GM12865 (cell line): ENCODE results near the gene HRH3.

Experiments used
- DNase-seq: peaks from one replicate; pipeline ENCODE4 v3.0.0; 2010; ENCODE audit warnings: low read depth
- H3K4me3 ChIP-seq: 2 replicates; pipeline ENCODE4 v1.5.1; 2011; ENCODE audit warnings: mild to moderate bottlenecking, low read depth, low read length, control low read depth
- TF ChIP-seq, protein P1 (sequence below): IDR thresholded peaks from 2 replicates; pipeline ENCODE4 v1.5.1; 2011; ENCODE audit warnings: low read length, control low read depth, low read depth, inconsistent platforms; ENCODE audit not compliant: insufficient read depth; ENCODE audit errors: missing control alignments

The HRH3 gene

DNA sequence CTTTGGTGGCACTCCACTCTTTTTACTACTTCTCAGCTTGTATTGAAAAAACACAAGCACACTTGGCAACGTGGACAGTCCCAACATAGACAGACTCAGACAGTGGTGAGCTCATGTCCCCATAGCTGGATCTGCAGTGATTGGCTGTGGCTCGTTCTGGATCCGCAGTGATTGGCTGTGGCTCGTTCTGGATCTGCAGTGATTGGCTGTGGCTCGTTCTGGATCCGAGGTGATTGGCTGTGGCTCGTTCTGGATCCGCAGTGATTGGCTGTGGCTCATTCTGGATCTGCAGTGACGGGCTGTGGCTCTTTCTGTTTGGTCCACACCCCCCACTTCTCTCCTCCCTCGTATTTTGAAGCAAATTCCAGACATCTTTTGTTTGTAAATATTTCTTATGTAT is 46.3 kb upstream of the HRH3 start:
- TF ChIP-seq, protein P1, sequence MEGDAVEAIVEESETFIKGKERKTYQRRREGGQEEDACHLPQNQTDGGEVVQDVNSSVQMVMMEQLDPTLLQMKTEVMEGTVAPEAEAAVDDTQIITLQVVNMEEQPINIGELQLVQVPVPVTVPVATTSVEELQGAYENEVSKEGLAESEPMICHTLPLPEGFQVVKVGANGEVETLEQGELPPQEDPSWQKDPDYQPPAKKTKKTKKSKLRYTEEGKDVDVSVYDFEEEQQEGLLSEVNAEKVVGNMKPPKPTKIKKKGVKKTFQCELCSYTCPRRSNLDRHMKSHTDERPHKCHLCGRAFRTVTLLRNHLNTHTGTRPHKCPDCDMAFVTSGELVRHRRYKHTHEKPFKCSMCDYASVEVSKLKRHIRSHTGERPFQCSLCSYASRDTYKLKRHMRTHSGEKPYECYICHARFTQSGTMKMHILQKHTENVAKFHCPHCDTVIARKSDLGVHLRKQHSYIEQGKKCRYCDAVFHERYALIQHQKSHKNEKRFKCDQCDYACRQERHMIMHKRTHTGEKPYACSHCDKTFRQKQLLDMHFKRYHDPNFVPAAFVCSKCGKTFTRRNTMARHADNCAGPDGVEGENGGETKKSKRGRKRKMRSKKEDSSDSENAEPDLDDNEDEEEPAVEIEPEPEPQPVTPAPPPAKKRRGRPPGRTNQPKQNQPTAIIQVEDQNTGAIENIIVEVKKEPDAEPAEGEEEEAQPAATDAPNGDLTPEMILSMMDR: no peak
- DNase-seq: peak; percentile 12
- no peak overlapping the region for H3K4me3 ChIP-seq

DNA sequence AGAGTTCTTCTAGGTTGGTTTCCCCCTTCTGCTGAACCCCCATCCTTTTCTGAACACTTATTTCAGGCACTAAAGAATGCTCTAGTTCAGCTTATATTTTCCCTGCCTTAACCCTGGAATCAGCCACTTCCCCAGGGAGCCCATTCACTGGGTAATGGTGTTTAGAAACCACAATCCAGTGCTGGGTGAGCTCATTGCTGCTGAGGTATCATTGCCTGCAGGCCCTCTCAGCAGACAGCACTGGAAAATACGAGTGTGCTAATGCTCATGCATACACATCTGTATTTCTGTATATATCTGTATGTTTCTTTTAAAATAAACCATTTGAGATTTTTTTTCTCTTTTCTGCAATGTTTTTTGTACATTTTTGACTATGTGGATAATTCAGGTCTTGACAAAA is 45.3 kb upstream of the HRH3 start:
- no peak overlapping the region for H3K4me3 ChIP-seq
- no peak for DNase-seq
- TF ChIP-seq, protein P1: no peak

DNA sequence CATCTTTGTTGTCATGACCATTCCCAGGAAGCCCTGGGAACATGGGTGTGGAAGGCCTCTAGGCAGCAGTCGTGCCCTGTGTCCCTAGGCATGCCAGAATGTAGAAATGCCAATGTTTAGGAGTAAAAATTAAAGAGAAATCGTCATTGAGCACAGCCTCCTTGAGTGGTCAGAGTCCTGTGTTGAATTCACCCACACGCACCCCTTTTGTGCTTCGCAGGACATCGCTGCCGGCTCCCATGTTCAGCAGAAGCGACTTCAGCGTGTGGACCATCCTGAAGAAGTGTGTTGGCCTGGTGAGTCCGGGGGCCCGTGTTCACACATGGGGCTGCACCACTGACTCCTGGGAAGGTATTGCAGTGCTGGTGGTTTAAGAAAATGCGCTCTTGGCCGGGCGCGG is 43.3 kb upstream of the HRH3 start:
- TF ChIP-seq, protein P1: no peak
- no peak for DNase-seq
- H3K4me3 ChIP-seq: no peak overlapping the region

DNA sequence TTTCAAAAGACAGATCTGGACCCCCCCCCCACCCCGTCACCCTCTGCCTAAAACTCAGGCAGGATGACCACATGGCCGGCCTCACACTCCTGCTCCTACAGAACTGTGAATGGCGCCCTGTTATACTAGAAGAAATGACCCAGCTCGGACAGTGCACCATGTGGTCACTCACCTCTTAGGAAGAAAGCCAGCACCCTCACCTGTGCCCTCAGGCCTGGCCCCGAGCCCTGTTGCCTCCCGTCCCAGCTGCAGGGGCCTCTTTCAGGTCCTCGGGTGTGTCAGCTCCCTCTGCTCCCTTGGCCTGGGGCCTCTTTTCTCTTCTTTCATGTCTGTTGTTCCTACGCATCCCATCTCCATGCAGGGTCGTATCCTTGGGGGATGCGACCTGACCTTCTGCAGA is 42.0 kb upstream of the HRH3 start:
- DNase-seq: no peak
- no peak overlapping the region for H3K4me3 ChIP-seq
- TF ChIP-seq, protein P1: no peak

DNA sequence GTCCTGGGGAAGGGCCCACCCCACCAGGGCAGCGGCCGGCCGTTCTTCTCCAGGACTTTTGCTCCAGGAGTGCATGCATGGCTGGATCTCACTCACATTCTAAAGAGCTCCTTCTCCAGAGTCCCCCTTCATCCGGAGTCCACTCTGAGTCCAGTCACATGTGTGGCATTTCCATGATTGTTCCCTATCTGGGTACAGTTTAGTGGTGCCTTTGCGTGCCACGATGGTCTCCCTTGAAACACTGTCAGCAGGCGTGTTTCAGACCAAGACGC is 39.2 kb upstream of the HRH3 start:
- DNase-seq: no peak
- no peak overlapping the region for H3K4me3 ChIP-seq
- TF ChIP-seq, protein P1: no peak

DNA sequence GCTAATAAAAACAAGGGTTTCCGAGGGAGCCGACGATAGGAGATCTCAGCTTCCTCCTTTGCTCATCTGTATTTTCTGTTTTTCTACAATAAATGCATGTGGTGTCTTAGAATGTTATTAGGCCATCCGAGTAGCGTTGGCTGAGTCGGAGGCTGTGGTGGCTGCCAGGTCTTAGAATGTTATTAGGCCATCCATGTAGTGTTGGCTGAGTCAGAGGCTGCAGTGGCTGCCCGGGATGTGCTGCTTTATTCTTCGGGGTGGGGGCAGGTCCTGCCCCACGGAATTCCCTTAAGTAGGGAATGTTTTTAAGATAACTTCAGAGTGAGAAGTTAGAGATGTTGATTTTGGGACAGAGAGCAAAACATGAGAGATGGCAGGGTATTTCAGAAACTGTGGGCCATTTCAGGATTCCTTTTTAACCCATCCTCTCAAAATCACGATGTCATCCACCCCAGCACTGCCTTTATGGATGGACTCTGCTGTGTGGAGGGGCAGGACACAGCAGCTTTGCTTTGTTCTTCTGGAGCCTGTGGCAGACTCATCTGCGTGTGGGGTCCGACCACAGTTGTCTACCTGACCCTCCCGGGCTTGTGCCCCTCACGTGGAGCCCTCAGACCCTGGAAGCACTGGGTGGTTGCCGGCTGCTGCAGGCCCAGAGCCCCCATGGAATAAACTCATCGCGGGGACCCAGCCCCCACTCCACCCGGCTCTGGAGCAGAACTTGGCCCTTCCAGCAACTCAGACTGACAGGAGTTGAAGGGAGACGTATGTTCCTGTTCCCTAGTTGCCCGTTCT is 38.6 kb upstream of the HRH3 start:
- no peak overlapping the region for H3K4me3 ChIP-seq
- DNase-seq: no peak
- TF ChIP-seq, protein P1: no peak

DNA sequence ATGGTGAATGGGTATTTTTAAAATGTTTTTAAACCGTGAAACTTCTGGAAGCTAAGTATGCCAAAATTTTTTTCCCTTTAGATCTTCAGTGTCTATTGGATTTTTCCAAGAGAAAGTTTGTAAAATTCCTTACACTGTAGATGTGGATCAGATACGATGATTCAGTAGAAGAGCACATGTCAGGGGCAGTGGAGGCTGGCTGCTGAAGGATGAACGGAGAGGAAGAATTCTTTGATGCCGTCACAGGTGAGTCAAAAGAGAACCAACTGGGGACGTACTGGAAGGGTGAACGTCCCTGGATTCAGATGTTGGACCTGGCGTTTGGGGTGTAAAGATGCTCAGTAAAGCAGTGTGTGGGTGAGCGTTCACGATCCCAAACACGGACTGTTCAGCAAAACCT is 35.9 kb upstream of the HRH3 start:
- TF ChIP-seq, protein P1: no peak
- DNase-seq: no peak

More for the DNA sequence above, 35.9 kb upstream of the HRH3 start:
- H3K4me3 ChIP-seq: no peak overlapping the region
